Measurements from ENCODE around the gene HOXC12. TPM values are rescaled to one million over a fixed set of nuclear protein-coding genes. Genes with fewer than 3 reads are reported as not detected.

The HOXC12 gene
- total and polyA plus RNA-seq, 2 donors, result 0.04 TPM; not detected in 1

GRCh38 chr12:53937099-53937498, 17.6 kb upstream of the HOXC12 start:
- no peak for DNase-seq (ENCODE audit: extremely low spot score)
- H3K27ac ChIP-seq (ENCODE audit: low read depth), result no peak overlapping the region
- H3K4me3 ChIP-seq (ENCODE audit: low read depth, low read length), result no peak overlapping the region
- H3K4me1 ChIP-seq (ENCODE audit: insufficient read depth), result no peaks in the 10 kb centered on the region
- H3K36me3 ChIP-seq (ENCODE audit: insufficient read depth), result no peaks in the 10 kb centered on the region
- 14% methylated on average over 12 of the region's 12 CpGs for WGBS

GRCh38 chr12:53937596-53938325, 16.9 kb upstream of the HOXC12 start:
- H3K4me1 ChIP-seq (ENCODE audit: insufficient read depth), result no peaks in the 10 kb centered on the region
- H3K36me3 ChIP-seq (ENCODE audit: insufficient read depth), result no peaks in the 10 kb centered on the region
- no peak overlapping the region for H3K4me3 ChIP-seq (ENCODE audit: low read depth, low read length)
- no peak overlapping the region for H3K27ac ChIP-seq (ENCODE audit: low read depth)
- 18% methylated on average over 23 of the region's 23 CpGs for WGBS
- no peak for DNase-seq (ENCODE audit: extremely low spot score)

GRCh38 chr12:53938326-53939140, 16.2 kb upstream of the HOXC12 start, which contains the start of gene HOXC13:
HOXC13 (plus strand) TSS chr12:53938831; CDS start chr12:53938907, 76 bp downstream.
- peak; percentile 78 for DNase-seq (ENCODE audit: extremely low spot score)
- Histone ChIP-seq H3K4me1 (ENCODE audit: insufficient read depth) (no peaks in the 10 kb centered on the region), H3K27ac (ENCODE audit: low read depth) (peak within 1 kb of the TSS; percentile 25), H3K4me3 (ENCODE audit: low read depth, low read length) (peak within 1 kb of the TSS; percentile 30), H3K36me3 (ENCODE audit: insufficient read depth) (no peaks in the 10 kb centered on the region)
- 2% methylated on average over 54 of the region's 56 CpGs for WGBS

- DNase-seq (ENCODE audit: extremely low spot score), result no peak
Observed at GRCh38 chr12:53939141-53940108, 15.3 kb upstream of the HOXC12 start.

GRCh38 chr12:53940443-53941014, 14.2 kb upstream of the HOXC12 start:
- DNase-seq (ENCODE audit: extremely low spot score), result no peak
- Histone ChIP-seq H3K4me3 (ENCODE audit: low read depth, low read length) (no peak overlapping the region), H3K36me3 (ENCODE audit: insufficient read depth) (no peaks in the 10 kb centered on the region), H3K4me1 (ENCODE audit: insufficient read depth) (no peaks in the 10 kb centered on the region), H3K27ac (ENCODE audit: low read depth) (no peak overlapping the region)
- 16% methylated on average over 9 of the region's 9 CpGs for WGBS

More at GRCh38 chr12:53939141-53940108, 15.3 kb upstream of the HOXC12 start:
- Histone ChIP-seq H3K4me3 (ENCODE audit: low read depth, low read length) (peak overlapping the region; percentile 30), H3K27ac (ENCODE audit: low read depth) (peak overlapping the region; percentile 25), H3K36me3 (ENCODE audit: insufficient read depth) (no peaks in the 10 kb centered on the region), H3K4me1 (ENCODE audit: insufficient read depth) (no peaks in the 10 kb centered on the region)
- WGBS, result 3% methylated on average over 91 of the region's 91 CpGs

GRCh38 chr12:53941187-53941586, 13.5 kb upstream of the HOXC12 start:
- Histone ChIP-seq H3K36me3 (ENCODE audit: insufficient read depth) (no peaks in the 10 kb centered on the region), H3K27ac (ENCODE audit: low read depth) (no peak overlapping the region), H3K4me1 (ENCODE audit: insufficient read depth) (no peaks in the 10 kb centered on the region), H3K4me3 (ENCODE audit: low read depth, low read length) (no peak overlapping the region)
- DNase-seq (ENCODE audit: extremely low spot score), result no peak

- Histone ChIP-seq H3K27ac (ENCODE audit: low read depth) (no peak overlapping the region), H3K4me3 (ENCODE audit: low read depth, low read length) (no peak overlapping the region), H3K4me1 (ENCODE audit: insufficient read depth) (no peaks in the 10 kb centered on the region), H3K36me3 (ENCODE audit: insufficient read depth) (no peaks in the 10 kb centered on the region)
- WGBS, result 14% methylated on average over 5 of the region's 5 CpGs
- no peak for DNase-seq (ENCODE audit: extremely low spot score)
Observed at GRCh38 chr12:53941750-53942149, 13.0 kb upstream of the HOXC12 start.

GRCh38 chr12:53942467-53942997, 12.2 kb upstream of the HOXC12 start:
- WGBS, result 12% methylated on average over 2 of the region's 2 CpGs
- no peak overlapping the region for H3K27ac ChIP-seq (ENCODE audit: low read depth)
- H3K36me3 ChIP-seq (ENCODE audit: insufficient read depth), result no peaks in the 10 kb centered on the region
- DNase-seq (ENCODE audit: extremely low spot score), result no peak
- H3K4me1 ChIP-seq (ENCODE audit: insufficient read depth), result no peaks in the 10 kb centered on the region
- H3K4me3 ChIP-seq (ENCODE audit: low read depth, low read length), result no peak overlapping the region

- no peak overlapping the region for H3K4me3 ChIP-seq (ENCODE audit: low read depth, low read length)
- H3K4me1 ChIP-seq (ENCODE audit: insufficient read depth), result no peaks in the 10 kb centered on the region
- H3K36me3 ChIP-seq (ENCODE audit: insufficient read depth), result no peaks in the 10 kb centered on the region
- no peak overlapping the region for H3K27ac ChIP-seq (ENCODE audit: low read depth)
- WGBS, result 24% methylated on average over 4 of the region's 4 CpGs
- no peak for DNase-seq (ENCODE audit: extremely low spot score)
Observed at GRCh38 chr12:53944209-53944608, 10.5 kb upstream of the HOXC12 start.

- no peaks in the 10 kb centered on the region for H3K36me3 ChIP-seq (ENCODE audit: insufficient read depth)
- DNase-seq (ENCODE audit: extremely low spot score), result no peak
- H3K4me1 ChIP-seq (ENCODE audit: insufficient read depth), result no peaks in the 10 kb centered on the region
- WGBS, result 14% methylated on average over 51 of the region's 51 CpGs
- no peak overlapping the region for H3K4me3 ChIP-seq (ENCODE audit: low read depth, low read length)
- no peak overlapping the region for H3K27ac ChIP-seq (ENCODE audit: low read depth)
Observed at GRCh38 chr12:53944907-53945847, 9.5 kb upstream of the HOXC12 start.

GRCh38 chr12:53947743-53948142, 7.0 kb upstream of the HOXC12 start:
- H3K27ac ChIP-seq (ENCODE audit: low read depth), result no peak overlapping the region
- DNase-seq (ENCODE audit: extremely low spot score), result no peak

More at GRCh38 chr12:53947743-53948142, 7.0 kb upstream of the HOXC12 start:
- Histone ChIP-seq H3K4me1 (ENCODE audit: insufficient read depth) (no peaks in the 10 kb centered on the region), H3K36me3 (ENCODE audit: insufficient read depth) (no peaks in the 10 kb centered on the region), H3K4me3 (ENCODE audit: low read depth, low read length) (no peak overlapping the region)
